GM19463 (cell line): ENCODE measurements around the gene ZNF784.

Source experiments
- ATAC-seq: cut with Tn5 transposase; IDR thresholded peaks from one replicate; pipeline ENCODE4 v1.9.1; 2021; ENCODE audit warnings: mild to moderate bottlenecking, moderate library complexity; ENCODE audit not compliant: unreplicated experiment

The ZNF784 gene

DNA sequence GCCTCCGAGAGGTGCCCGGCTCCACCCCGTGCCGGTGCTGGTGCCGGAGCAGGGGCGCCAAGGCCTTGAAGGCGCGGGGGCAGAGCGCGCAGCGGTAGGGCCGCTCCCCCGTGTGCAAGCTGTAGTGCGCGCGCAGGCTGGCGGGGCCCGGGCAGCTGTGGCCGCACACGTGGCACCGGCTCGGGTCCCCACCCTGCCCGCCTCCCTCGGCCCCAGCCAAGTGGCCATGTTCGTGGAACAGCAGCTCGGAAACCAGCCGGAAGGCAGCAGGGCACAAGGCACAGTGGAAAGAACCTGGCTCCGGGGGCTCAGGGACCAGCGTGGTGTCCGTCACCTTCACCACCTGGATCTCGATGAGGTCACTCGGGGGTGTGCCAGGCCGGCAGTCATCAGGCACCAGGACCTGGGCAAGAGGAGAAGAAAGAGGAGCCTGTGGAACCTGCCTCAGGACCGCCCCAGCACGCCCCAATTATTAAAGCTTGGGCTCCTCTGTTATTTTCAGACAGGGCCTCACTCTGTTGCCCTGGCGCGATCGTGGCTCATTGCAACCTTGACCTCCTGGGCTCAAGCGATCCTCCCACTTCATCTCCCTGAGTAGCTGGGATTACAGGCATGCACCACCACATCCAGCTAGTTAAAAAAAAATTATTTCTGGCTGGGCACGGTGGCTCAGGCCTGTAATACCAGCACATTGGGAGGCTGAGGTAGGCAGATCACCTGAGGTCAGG is 2.0 kb downstream of the ZNF784 start:
- ATAC-seq: no peak

DNA sequence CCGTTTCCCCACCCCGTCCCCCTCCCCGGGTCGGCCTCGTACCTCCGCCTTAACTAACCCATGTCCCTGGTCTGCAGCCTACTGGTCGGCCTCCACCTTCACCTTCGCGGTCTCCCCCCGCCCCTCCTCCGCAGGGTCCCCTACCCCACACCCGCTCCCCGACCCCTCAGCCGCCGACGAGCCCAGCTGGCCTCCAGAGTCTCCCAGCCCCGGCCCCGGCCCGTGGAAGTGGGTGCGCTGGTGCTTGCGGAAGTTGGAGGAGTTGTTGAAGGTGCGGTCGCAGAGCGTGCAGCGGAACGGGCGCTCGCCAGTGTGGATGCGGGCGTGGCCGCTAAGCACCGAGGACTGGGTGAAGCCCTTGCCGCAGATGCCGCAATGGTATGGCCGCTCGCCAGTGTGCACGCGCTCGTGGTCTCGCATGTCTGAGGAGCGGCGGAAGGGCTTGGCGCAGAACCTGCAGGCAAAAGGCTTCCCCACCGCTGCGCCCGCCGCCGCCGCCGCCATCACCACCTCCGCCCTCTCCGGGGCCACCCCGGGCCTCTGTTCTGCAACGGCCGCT is 2.6 kb downstream of the ZNF784 start:
- ATAC-seq: no peak

DNA sequence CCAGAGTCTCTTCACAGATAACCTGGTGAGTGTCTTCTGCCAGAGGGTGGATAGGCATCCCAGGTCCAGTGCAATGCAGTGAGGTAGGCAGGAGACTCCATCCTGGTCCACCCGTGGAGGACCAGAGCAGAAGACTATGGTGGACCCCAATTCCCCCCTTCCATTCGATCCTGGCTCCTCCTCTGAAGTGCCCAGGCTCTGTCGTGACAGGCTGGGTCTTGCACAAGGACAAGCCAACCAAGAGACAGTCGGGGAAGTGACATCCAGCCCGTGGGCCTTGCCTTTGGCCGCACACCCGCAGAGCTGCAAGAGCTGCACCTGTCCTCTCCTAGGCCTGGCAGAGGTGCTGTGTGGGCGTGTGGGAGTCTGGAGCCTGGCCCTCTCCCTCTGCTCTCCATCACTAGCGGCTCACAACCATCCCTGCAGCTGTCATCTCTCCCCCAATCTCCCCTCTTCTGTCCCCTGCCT is 3.1 kb downstream of the ZNF784 start:
- ATAC-seq: no peak

DNA sequence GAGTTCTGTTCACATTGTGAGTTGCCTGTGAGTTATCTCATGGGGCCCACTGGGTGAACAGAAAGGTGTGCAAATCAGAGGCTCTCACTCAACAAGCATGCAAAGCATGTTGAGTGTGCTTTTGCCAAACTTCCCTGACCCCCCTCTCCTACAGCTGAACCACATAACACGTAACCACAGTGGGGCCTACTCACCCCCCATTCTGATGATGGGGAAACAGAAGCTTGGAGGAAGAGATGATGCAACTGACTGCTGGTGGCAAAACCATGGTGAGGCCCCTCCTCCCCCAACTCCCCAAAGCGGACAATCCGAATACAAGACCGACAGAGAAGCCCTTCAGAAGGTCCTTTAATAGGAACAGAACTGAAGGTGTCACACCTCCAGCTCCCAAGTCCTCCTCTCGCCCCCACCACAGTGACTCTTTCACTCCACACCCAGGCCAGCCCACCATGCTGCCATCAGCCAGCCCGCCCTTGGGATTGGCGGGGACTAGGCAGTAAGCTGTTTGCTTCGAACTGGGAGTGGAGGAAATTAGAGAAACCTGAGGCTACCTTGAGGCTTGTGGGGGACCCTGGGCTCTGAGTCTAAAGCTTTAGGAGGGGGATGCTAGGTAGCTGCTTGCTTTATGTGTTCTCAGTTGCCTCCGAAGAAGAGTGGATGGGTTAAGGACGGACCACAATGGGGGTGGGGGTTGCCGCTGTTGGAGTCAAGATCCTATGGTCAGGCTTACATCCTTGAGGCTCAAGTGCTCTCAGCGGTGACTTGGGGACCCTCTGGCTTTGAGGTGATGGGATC is 3.8 kb downstream of the ZNF784 start:
- no peak for ATAC-seq

DNA sequence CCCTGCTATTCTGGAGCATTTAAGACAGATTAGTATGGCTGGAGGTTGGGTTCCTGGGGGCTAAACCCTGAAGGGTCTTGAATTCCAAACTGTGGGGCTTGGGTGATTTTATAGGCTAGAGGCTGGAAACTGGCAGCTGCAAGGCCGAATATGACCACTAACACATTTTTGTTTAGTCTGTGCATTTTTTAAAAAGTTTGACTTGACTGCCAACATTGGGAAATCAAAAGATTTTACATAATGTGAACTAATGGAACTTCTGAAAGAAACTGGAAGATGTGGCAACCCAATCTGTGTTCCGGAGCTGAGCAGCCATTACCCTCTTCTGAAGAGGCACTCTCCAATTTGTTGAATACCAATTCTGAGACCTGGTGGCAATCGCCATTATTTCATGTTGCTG is 5.1 kb downstream of the ZNF784 start:
- no peak for ATAC-seq

DNA sequence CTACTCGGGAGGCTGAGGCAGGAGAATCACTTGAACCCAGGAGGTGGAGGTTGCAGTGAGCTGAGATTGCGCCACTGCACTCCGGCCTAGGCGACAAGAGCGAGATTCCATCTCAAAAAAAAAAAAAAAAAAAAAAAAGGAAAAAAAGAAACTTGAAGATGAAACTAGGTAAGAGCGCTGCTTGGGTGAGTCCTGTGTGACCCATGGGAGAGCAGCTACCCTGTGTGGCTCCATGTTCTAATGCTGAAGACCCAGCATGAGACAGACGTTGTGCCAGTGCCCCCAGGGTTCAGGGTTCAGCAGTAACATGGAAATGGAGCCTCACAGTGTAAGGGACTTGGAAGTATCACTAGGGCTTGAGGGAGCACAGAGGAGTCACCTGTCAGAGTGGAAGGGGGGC is 5.9 kb downstream of the ZNF784 start:
- no peak for ATAC-seq

DNA sequence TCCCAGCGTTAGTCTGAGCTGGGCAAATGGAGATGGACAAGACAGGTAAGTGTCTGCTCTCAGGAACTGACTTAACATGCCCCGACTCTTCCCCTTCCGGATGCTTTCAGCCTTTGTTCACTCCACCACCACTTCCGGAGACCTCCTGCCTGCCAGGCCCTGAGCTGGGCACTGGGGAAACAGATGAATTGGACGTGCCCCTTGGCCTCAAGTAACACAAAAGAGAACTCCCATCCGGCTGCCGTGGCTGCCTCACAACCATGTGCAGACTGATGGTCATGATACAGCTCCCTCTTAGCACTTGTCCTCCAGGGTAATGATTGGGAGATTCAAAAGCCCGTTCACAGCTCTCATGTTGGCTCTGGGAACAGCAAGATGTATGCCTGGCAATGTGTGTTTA is 6.9 kb downstream of the ZNF784 start:
- no peak for ATAC-seq

DNA sequence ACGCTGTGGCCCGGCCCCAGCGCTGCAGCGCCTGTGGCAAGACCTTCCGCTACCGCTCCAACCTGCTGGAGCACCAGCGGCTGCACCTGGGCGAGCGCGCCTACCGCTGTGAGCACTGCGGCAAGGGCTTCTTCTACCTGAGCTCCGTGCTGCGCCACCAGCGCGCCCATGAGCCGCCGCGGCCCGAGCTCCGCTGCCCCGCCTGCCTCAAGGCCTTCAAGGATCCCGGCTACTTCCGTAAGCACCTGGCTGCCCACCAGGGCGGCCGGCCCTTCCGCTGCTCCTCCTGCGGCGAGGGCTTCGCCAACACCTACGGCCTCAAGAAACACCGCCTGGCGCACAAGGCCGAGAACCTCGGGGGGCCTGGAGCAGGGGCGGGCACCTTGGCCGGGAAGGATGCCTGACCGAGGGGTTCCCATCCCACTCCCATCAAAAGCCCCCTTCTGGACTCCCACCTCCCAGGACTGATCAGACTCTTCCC is 7.9 kb downstream of the ZNF784 start:
- ATAC-seq: no peak

DNA sequence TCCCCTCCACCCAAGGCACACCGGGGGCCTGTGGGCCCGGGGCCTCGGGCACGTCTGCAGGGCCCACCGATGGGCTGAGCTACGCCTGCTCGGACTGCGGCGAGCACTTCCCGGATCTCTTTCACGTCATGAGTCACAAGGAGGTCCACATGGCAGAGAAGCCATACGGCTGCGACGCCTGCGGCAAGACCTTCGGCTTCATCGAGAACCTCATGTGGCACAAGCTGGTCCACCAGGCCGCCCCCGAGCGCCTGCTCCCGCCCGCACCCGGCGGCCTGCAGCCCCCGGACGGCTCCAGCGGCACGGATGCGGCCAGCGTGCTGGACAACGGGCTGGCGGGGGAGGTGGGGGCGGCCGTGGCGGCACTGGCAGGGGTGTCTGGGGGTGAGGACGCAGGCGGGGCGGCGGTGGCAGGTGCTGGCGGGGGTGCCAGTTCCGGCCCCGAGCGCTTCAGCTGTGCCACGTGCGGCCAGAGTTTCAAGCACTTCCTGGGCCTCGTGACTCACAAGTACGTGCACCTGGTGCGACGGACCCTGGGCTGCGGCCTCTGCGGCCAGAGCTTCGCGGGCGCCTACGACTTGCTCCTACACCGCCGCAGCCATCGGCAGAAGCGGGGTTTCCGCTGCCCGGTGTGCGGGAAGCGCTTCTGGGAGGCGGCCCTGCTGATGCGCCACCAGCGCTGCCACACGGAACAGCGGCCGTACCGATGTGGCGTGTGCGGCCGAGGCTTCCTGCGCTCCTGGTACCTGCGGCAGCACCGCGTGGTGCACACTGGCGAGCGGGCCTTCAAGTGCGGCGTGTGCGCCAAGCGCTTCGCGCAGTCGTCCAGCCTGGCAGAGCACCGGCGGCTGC is 8.6 kb downstream of the ZNF784 start:
- ATAC-seq: no peak

DNA sequence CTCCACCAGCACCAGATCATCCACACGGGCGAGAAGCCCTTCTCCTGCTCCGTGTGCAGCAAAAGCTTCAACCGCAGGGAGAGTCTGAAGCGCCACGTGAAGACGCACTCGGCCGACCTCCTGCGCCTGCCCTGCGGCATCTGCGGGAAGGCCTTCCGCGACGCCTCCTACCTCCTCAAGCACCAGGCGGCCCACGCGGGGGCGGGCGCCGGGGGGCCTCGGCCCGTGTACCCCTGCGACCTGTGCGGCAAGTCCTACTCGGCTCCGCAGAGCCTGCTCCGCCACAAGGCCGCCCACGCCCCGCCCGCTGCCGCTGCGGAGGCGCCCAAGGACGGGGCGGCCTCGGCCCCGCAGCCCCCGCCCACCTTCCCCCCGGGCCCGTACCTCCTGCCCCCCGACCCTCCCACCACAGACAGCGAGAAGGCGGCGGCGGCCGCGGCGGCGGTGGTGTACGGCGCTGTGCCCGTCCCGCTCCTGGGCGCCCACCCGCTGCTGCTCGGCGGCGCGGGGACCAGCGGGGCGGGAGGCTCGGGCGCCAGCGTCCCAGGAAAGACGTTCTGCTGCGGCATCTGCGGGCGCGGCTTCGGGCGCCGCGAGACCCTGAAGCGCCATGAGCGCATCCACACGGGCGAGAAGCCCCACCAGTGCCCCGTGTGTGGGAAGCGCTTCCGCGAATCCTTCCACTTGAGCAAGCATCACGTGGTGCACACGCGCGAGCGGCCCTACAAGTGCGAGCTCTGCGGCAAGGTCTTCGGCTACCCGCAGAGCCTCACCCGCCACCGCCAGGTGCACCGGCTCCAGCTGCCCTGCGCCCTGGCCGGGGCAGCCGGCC is 9.4 kb downstream of the ZNF784 start:
- no peak for ATAC-seq

DNA sequence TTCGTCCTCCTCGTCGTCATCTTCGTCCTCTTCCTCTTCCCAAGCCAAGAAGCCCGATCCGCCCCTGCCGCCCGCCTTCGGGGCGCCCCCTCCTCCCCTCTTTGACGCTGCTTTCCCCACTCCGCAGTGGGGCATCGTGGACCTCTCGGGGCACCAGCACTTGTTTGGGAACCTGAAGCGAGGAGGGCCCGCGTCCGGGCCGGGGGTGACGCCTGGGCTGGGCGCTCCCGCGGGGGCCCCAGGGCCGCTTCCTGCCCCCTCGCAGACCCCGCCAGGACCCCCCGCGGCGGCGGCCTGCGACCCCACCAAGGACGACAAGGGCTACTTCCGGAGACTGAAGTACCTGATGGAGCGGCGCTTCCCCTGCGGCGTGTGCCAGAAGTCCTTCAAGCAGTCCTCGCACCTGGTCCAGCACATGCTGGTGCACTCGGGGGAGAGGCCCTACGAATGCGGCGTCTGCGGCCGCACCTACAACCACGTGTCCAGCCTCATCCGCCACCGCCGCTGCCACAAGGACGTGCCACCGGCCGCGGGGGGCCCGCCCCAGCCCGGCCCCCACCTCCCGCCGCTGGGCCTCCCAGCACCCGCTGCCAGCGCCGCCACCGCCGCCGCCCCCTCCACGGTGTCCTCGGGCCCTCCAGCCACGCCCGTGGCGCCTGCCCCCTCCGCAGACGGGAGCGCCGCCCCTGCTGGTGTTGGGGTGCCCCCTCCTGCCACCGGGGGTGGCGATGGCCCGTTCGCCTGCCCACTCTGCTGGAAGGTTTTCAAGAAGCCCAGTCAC is 10.2 kb downstream of the ZNF784 start:
- ATAC-seq: no peak

DNA sequence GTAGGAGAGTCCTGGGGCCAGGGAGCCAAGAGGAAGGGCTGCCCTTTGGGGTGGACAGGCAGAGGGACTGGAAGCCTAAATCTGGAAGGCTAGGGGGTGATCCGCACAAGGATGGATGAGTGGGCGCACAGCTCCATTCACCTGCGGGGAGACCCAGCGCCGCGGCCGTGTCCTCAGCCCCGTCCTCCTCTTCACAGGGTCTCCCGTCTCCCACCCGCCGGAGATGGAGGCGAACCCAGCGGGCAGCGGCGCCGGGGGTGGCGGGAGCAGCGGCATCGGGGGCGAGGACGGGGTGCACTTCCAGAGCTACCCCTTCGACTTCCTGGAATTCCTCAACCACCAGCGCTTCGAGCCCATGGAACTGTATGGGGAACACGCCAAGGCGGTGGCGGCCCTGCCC is 11.0 kb downstream of the ZNF784 start:
- no peak for ATAC-seq

DNA sequence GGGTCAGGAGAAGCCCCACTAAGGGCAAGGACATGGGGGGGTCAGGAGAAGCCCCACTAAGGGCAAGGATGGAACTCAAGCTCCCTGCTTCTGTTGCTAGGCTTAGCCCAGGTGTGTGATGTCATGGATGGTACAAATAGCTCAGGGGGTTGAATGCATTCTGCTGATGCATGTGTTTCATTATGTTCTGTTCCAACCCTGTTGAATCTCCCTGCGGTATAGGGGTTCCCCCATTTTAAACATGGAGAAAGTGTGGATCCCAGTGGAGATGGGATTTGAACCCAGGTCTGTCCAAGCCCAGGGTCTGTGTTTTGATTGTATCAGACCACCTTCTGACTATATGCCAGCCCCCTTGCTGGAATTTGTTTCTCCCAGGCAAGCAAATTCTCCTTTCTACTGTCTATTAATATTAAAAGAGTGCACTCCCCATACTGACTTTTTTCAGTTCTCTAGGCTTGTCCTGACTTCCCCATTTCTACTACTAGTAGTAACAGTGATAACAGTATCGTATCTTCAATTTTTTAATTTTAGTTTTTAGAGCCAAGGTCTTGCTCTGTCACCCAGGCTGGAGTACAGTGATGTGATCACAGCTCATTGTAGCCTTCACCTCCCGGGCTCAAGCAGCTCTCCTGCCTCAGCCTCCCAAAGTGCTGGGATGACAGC is 12.3 kb downstream of the ZNF784 start:
- ATAC-seq: no peak

DNA sequence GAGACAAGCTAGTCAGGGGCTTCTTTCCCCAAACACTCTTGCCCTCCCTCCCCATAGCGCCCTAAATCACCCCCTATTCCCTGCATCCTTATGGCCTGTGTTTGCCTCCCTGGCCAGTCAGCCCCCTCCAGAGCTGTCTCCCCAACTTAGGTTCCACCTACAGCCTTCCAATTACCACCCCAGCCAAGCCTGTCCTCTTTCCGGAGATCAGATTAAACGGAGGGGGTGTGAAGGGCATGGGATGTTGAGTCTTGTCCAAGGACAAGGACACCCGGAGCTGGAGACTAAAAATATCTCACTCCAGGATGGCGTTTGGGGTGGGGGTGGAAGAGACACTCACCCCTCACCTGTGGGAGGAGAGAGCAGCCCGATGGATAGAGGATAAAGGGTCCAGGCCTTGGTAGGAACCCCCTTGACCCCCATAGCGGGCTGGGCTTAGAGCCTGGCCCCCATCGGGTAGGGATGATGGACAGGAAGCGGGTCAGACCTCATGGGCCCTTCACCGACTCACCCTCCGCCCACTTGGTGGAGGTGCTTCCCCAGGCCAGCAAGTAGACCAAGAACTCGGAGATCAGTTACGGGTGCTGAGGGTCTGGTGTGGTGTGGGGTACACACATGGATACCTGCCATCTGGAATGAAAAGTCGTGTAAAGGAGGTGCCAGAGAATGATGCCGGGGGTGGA is 12.9 kb downstream of the ZNF784 start:
- ATAC-seq: no peak

DNA sequence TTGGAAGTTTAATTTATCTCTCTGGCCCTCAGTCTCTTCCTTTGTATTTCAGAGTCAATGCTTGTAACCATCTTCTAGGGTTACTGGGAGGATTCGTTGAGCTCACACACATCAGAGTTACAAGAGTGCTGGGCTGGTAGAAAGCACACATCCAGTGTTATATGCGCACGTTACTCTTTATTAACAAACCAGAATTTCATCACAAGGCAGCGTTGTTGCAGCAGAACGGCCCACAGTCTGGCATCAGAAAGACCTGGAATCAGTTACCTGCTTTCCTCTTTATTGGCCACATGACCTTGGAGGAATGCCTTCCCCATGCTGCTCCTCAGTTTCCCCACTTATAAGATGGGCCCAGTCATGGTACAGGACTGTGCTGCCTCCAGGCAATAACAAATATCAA is 15.0 kb downstream of the ZNF784 start:
- ATAC-seq: no peak

DNA sequence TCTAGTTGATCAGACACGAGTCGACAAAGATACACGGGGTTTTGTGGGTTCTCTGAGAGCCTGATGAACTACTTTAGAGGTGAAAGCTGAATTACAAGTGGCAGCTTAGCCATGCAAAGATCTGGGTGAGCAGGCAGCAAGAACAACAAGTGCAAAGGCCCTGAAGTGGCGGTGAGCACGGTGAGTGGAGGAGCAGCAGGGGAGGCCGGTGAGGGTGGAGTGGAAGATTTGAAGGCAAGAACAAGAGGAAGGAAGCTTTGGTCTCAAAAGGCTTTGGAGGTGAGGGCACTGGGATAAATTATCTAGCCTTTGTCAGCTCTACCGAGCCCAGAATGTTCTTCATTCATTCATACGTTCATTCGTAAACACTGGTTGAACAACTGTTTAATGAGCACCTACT is 17.5 kb downstream of the ZNF784 start:
- ATAC-seq: no peak

DNA sequence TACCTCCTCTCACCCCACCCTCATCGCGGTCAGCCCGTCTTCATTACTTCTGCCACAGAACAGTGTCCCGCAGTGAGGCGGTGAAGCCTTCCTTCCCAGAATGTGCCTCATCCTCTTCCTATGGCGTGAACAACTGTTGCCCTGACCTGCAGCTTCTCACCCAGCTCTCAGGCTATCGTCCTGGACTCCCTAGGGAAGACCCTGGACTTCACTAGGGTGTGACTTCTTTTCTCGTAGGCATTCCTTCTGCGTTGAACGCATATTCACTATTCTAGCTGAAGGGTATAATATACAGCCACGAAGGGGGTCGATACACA is 17.9 kb downstream of the ZNF784 start:
- ATAC-seq: no peak
